GM12874 (cell line): ENCODE data around the gene EMP2.

Experiments
- CTCF ChIP-seq: IDR thresholded peaks from 2 replicates; pipeline ENCODE4 v1.5.1; 2011; ENCODE audit warnings: low read depth, mild to moderate bottlenecking, control low read depth, low read length, moderate library complexity; ENCODE audit not compliant: insufficient read depth

The EMP2 gene

GRCh38 chr16:10521681-10522274 is 58.6 kb downstream of the EMP2 start:
- peak; percentile 73 for TF ChIP-seq CTCF

- TF ChIP-seq CTCF: no peak
These were observed 59.4 kb downstream of the EMP2 start for GRCh38 chr16:10520869-10521578.

GRCh38 chr16:10519929-10520868 is 60.2 kb downstream of the EMP2 start:
- no peak for TF ChIP-seq CTCF

- no peak for TF ChIP-seq CTCF
These were observed 61.1 kb downstream of the EMP2 start for GRCh38 chr16:10519297-10519696.

GRCh38 chr16:10518479-10519041 is 61.8 kb downstream of the EMP2 start:
- no peak for TF ChIP-seq CTCF

GRCh38 chr16:10517868-10518267 is 62.5 kb downstream of the EMP2 start:
- no peak for TF ChIP-seq CTCF

- TF ChIP-seq CTCF: peak; percentile 49
These were observed 65.9 kb downstream of the EMP2 start for GRCh38 chr16:10514369-10515055.
